ENCODE results near the gene SNED1.

DNA sequence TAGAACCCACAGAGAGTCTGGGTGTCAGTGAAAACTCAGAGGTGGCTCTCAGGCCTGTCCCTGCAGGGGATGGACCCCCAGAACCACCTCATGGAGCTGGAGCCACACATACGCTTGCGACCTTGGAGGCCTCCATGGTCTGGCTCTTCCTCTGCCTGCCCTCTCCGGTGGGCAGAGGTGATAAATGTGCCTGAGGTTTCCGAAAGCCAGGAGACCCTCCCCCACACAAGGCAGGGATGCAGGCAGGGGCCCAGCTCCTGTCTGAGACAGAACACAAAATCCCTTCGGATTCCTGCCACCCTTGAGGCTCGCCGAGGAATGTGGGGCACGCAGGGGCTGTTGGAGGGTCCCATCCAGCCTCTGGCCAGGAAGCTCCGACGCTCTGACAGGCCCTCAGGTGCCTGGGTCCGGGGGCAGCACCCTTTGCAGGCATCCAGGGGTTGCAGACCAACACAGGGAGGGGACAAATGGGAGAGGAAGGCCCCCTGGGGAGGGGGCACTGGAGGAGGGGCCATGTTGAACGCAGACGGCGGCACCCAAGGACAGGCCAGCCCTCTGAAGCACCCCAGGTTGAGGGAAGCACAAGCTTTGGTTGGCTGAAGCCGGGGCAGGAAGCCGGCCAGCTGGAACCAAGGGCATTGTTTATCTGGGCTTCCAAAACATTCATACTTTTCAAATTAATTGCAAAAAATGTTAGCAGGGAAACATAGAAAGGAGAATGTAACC is 4.1 kb upstream of the SNED1 start:
- TF ChIP-seq, protein P1, sequence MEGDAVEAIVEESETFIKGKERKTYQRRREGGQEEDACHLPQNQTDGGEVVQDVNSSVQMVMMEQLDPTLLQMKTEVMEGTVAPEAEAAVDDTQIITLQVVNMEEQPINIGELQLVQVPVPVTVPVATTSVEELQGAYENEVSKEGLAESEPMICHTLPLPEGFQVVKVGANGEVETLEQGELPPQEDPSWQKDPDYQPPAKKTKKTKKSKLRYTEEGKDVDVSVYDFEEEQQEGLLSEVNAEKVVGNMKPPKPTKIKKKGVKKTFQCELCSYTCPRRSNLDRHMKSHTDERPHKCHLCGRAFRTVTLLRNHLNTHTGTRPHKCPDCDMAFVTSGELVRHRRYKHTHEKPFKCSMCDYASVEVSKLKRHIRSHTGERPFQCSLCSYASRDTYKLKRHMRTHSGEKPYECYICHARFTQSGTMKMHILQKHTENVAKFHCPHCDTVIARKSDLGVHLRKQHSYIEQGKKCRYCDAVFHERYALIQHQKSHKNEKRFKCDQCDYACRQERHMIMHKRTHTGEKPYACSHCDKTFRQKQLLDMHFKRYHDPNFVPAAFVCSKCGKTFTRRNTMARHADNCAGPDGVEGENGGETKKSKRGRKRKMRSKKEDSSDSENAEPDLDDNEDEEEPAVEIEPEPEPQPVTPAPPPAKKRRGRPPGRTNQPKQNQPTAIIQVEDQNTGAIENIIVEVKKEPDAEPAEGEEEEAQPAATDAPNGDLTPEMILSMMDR (conservative IDR thresholded peaks at IDR 0.05): no peak
- TF ChIP-seq EZH2 (IDR thresholded peaks at IDR 0.05; ENCODE audit: low read depth): no peak

Measured in PC-9 (cell line).